ENCODE results near the gene CRHR2. TPM values are rescaled to one million over a fixed set of nuclear protein-coding genes. Genes with fewer than 3 reads are reported as not detected.

CRHR2 gene
- total and polyA plus RNA-seq, 2 of the 13 experiments (the other 11 are each of a cell fraction or from before 2014, with no cell fraction given) = not detected

DNA sequence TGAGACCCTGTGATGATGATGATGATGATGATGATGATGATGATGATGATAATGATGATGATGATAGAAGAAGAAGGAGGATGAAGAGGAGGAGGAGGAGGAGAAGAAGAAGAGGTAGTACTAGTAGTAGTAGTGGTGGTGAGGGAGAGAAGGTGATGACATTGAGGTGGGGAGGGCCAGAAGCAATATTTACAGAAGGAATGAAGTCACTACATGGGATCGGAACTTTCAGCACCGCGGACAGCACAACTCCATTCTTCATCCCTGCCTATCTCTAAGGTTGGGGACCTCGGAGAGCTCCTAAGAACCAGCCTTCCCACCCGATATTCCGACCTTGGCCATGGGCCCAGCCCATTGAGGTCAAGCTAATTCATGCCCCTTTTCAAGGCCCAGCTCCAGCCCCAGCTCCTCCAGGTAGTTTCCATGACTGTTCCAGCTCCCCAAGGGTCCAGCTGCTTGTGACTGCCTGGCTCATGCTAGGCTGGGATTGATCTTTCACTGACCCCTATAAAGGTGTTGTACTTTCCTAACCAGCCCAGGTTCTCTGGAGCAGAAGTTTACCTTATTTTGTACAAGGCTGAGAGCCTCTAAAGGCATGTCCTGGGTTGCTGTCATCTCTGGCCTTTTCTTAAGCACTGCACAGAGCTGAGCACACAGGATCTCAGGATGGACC, 10.3 kb downstream of the CRHR2 start (continued):
- peak; percentile 34; the same call in 1 of the 2 replicates for TF ChIP-seq TAF1 (CRISPR knock-in tag; IDR thresholded peaks at IDR 0.05)
- TF ChIP-seq, protein P1, sequence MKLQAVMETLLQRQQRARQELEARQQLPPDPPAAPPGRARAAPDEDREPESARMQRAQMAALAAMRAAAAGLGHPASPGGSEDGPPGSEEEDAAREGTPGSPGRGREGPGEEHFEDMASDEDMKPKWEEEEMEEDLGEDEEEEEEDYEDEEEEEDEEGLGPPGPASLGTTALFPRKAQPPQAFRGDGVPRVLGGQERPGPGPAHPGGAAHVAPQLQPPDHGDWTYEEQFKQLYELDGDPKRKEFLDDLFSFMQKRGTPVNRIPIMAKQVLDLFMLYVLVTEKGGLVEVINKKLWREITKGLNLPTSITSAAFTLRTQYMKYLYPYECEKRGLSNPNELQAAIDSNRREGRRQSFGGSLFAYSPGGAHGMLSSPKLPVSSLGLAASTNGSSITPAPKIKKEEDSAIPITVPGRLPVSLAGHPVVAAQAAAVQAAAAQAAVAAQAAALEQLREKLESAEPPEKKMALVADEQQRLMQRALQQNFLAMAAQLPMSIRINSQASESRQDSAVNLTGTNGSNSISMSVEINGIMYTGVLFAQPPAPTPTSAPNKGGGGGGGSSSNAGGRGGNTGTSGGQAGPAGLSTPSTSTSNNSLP (IDR thresholded peaks at IDR 0.05; ENCODE audit: low read depth, low read length) = no peak
- TF ChIP-seq, protein P2, sequence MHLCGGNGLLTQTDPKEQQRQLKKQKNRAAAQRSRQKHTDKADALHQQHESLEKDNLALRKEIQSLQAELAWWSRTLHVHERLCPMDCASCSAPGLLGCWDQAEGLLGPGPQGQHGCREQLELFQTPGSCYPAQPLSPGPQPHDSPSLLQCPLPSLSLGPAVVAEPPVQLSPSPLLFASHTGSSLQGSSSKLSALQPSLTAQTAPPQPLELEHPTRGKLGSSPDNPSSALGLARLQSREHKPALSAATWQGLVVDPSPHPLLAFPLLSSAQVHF (CRISPR knock-in tag; IDR thresholded peaks at IDR 0.05) = peak; percentile 73; the same call in 1 of the 2 replicates
- TF ChIP-seq ZNF619 (CRISPR knock-in tag; IDR thresholded peaks at IDR 0.05) = no peak
- 0 out of 2 replicates have a peak, but pooled peaks have one; percentile 86 for TF ChIP-seq ZNF75D (CRISPR knock-in tag; IDR thresholded peaks at IDR 0.05; ENCODE audit: borderline replicate concordance)
- no peak for TF ChIP-seq TBL1XR1 (IDR thresholded peaks at IDR 0.05; ENCODE audit: borderline replicate concordance, low read length, partially characterized antibody)
- no peak for TF ChIP-seq TARDBP (CRISPR knock-in tag; IDR thresholded peaks at IDR 0.05)
- no peak for TF ChIP-seq ZNF839 (CRISPR knock-in tag; IDR thresholded peaks at IDR 0.05; ENCODE audit: borderline replicate concordance)
- peak; percentile 34; the same call in 1 of the 2 replicates for TF ChIP-seq SOX5 (CRISPR knock-in tag; IDR thresholded peaks at IDR 0.05; ENCODE audit: borderline replicate concordance)
- TF ChIP-seq, protein P3, sequence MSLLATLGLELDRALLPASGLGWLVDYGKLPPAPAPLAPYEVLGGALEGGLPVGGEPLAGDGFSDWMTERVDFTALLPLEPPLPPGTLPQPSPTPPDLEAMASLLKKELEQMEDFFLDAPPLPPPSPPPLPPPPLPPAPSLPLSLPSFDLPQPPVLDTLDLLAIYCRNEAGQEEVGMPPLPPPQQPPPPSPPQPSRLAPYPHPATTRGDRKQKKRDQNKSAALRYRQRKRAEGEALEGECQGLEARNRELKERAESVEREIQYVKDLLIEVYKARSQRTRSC (CRISPR knock-in tag; IDR thresholded peaks at IDR 0.05; ENCODE audit: low read depth) = peak; percentile 88; the same call in 1 of the 2 replicates
- no peak for TF ChIP-seq ZSCAN25 (CRISPR knock-in tag; IDR thresholded peaks at IDR 0.05)
- TF ChIP-seq ZNF296 (CRISPR knock-in tag; conservative IDR thresholded peaks at IDR 0.05) = peak; percentile 94
- no peak for TF ChIP-seq NFIB (CRISPR knock-in tag; IDR thresholded peaks at IDR 0.05; ENCODE audit: borderline replicate concordance)
- TF ChIP-seq ZSCAN20 (CRISPR knock-in tag; IDR thresholded peaks at IDR 0.05; ENCODE audit: borderline replicate concordance) = no peak
- TF ChIP-seq ZNF441 (CRISPR knock-in tag; IDR thresholded peaks at IDR 0.05; ENCODE audit: borderline replicate concordance) = peak; percentile 94; the same call in 1 of the 2 replicates
- TF ChIP-seq, protein P4, sequence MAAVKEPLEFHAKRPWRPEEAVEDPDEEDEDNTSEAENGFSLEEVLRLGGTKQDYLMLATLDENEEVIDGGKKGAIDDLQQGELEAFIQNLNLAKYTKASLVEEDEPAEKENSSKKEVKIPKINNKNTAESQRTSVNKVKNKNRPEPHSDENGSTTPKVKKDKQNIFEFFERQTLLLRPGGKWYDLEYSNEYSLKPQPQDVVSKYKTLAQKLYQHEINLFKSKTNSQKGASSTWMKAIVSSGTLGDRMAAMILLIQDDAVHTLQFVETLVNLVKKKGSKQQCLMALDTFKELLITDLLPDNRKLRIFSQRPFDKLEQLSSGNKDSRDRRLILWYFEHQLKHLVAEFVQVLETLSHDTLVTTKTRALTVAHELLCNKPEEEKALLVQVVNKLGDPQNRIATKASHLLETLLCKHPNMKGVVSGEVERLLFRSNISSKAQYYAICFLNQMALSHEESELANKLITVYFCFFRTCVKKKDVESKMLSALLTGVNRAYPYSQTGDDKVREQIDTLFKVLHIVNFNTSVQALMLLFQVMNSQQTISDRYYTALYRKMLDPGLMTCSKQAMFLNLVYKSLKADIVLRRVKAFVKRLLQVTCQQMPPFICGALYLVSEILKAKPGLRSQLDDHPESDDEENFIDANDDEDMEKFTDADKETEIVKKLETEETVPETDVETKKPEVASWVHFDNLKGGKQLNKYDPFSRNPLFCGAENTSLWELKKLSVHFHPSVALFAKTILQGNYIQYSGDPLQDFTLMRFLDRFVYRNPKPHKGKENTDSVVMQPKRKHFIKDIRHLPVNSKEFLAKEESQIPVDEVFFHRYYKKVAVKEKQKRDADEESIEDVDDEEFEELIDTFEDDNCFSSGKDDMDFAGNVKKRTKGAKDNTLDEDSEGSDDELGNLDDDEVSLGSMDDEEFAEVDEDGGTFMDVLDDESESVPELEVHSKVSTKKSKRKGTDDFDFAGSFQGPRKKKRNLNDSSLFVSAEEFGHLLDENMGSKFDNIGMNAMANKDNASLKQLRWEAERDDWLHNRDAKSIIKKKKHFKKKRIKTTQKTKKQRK (IDR thresholded peaks at IDR 0.05; ENCODE audit: low read length) = no peak
- peak; percentile 76; the same call in 1 of the 2 replicates for TF ChIP-seq ATAD3A (CRISPR knock-in tag; IDR thresholded peaks at IDR 0.05)
- no peak for TF ChIP-seq TRIM24 (CRISPR knock-in tag; IDR thresholded peaks at IDR 0.05)
- TF ChIP-seq MIER2 (CRISPR knock-in tag; IDR thresholded peaks at IDR 0.05) = peak; percentile 99
- peak; percentile 74 for TF ChIP-seq PPARG (CRISPR knock-in tag; conservative IDR thresholded peaks at IDR 0.05)
